ENCODE data around the gene NXT1. TPM values are rescaled to one million over a fixed set of nuclear protein-coding genes. Genes with fewer than 3 reads are reported as not detected.

The NXT1 gene
- total and polyA plus RNA-seq, 10 of the 15 experiments (the other 5 are each of a cell fraction or from before 2014, with no cell fraction given) = 10.2 to 66.7 (median 44.0) TPM

DNA sequence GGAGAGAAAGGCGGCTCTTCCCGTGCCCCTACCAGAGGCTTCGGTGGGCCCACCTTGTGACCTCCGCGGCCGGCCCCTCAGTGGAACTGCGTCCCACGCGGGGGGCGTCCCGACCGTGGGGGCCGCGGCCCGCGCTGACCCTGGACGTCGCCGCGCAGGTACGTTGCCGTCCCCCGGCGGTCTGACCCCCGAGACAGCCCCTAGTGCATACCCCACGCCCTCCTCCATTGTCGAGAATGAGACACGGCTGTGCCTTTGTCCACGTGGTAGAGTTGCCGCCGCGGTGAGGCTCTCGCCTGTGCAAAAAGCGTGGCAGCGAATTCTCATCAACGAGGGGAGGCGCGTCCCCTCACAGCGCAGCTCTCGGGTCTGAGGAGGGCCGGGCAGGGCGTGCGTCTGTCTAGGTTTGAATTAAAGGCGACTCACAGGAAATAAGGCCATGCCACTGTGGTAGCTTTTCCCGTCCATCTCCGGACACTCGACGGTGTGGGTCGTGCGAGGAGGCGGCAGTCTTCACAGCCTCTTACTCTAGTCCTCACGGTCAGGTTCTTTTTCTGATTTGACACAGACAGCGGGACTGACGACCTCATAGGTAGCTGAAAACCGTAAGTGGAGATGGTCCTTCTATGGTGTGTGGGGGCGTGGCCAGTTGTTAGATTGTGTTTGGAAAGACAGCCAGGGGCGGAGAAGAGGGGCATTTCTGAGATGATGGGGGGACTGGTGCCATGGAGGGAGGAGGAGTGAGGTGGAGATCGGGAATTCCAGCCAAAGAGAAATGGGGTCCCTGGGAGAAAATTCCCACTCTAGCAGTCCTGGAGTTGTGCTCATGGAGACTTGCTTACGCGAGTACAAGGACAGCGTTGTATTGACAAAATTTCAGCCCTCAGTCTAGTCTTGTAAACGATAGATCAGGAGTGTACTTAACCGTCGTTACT is 580 bp downstream of the NXT1 start (continued):
- TF ChIP-seq, protein P1, sequence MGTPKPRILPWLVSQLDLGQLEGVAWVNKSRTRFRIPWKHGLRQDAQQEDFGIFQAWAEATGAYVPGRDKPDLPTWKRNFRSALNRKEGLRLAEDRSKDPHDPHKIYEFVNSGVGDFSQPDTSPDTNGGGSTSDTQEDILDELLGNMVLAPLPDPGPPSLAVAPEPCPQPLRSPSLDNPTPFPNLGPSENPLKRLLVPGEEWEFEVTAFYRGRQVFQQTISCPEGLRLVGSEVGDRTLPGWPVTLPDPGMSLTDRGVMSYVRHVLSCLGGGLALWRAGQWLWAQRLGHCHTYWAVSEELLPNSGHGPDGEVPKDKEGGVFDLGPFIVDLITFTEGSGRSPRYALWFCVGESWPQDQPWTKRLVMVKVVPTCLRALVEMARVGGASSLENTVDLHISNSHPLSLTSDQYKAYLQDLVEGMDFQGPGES (IDR thresholded peaks at IDR 0.05) = no peak
- TF ChIP-seq GATAD2B (conservative IDR thresholded peaks at IDR 0.05; ENCODE audit: low read depth) (peak; percentile 82), HDAC2 (IDR thresholded peaks at IDR 0.05) (no peak), NFXL1 (IDR thresholded peaks at IDR 0.05; ENCODE audit: borderline replicate concordance) (no peak), ZNF384 (IDR thresholded peaks at IDR 0.05; ENCODE audit: borderline replicate concordance, low read depth, low read length) (no peak), NBN (IDR thresholded peaks at IDR 0.05) (0 out of 2 replicates have a peak, but pooled peaks have one; percentile 61), EED (IDR thresholded peaks at IDR 0.05; ENCODE audit: low read depth) (peak; percentile 30; the same call in 1 of the 2 replicates), SIX5 (IDR thresholded peaks at IDR 0.05; ENCODE audit: low read depth, low read length, severe bottlenecking) (no peak), FOXK2 (IDR thresholded peaks at IDR 0.05) (peak; percentile 40; the same call in 1 of the 2 replicates), RUNX3 (IDR thresholded peaks at IDR 0.05; ENCODE audit: low read length) (no peak; the same call in 1 of the 2 replicates)
- TF ChIP-seq, protein P2, sequence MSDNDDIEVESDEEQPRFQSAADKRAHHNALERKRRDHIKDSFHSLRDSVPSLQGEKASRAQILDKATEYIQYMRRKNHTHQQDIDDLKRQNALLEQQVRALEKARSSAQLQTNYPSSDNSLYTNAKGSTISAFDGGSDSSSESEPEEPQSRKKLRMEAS (IDR thresholded peaks at IDR 0.05; ENCODE audit: low read depth, low read length) = peak; percentile 46

DNA sequence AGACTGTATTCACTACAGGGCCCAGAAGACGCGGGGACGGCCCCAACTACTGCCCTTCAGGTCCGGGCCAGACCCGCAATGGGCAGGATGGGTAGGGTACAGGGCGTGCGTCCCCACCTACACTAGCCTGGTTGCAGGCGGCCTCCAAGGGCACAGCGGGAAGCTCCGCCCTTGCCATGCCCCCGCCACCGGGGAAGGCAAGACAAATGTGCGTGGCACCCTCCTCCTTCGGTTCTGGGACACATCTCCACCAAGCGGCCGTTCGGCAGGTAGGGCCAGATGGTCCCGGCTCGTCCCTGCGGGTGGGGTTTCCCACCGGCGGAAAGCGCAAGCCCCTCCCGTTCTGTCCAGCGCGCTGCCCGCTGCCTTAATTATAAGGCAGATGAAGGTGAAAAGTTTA is 5.6 kb downstream of the NXT1 start:
- Histone ChIP-seq H3K36me3 (ENCODE audit: control insufficient read depth in 2 of 2, insufficient read depth in 2 of 2, low read length in 1 of 2) (peaks cover 5 to 8% of the 10 kb centered on the region in 2 experiments; a peak in 3 of 4 replicates), H2AFZ (ENCODE audit: control insufficient read depth, low read depth, low read length) (no peak overlapping the region), H3K27me3 (replicated peaks in 1 of 2; ENCODE audit: control insufficient read depth in 2 of 2, insufficient read depth in 2 of 2, low read length in 1 of 2) (no peaks in the 10 kb centered on the region), H4K20me1 (ENCODE audit: control insufficient read depth, insufficient read depth) (no peaks in the 10 kb centered on the region), H3K9me3 (replicated peaks; ENCODE audit: control insufficient read depth, insufficient read depth, low read length) (no peaks in the 10 kb centered on the region), H3K79me2 (ENCODE audit: control insufficient read depth, insufficient read depth, low read length) (peaks cover 33% of the 10 kb centered on the region), H3K4me3 (no peak overlapping the region), H3K9ac (ENCODE audit: control insufficient read depth, insufficient read depth, low read length) (no peak overlapping the region), H3K4me1 (ENCODE audit: control insufficient read depth, insufficient read depth, low read length) (peaks cover 10% of the 10 kb centered on the region), H3K27ac (ENCODE audit: control insufficient read depth, insufficient read depth) (no peak overlapping the region), H3K4me2 (ENCODE audit: control insufficient read depth, insufficient read depth) (no peak overlapping the region)
- ATAC-seq (no peak), DNase-seq (ENCODE audit: low read depth, low spot score) (no peak), FAIRE-seq (no peak)
- in situ Hi-C loops (cut with MboI) = loop anchor here (25.0 kb wide), 2 partner anchors 1706 to 1906 kb away; partner anchors contain the start of gene ACSS1
- BruUV-seq (replicated peaks) = no TSS peak
- RAD21 ChIA-PET (ENCODE audit: unreplicated experiment) = no interaction called here
- intact Hi-C loops (cut with micrococcal nuclease; ENCODE audit: unreplicated experiment) = no loop called here
- TF ChIP-seq POLR2A (IDR thresholded peaks at IDR 0.05; ENCODE audit: low read depth, low read length) (peak; percentile 47; the same call in 1 of the 2 replicates), SMARCA5 (IDR thresholded peaks at IDR 0.05) (no peak), POLR2AphosphoS5 (IDR thresholded peaks at IDR 0.05; ENCODE audit: low read length) (peak; percentile 32; the same call in 1 of the 2 replicates), CHD1 (IDR thresholded peaks at IDR 0.05; ENCODE audit: low read depth, low read length) (no peak), ZNF24 (IDR thresholded peaks at IDR 0.05) (no peak)
- CTCF ChIA-PET = no interaction called here
- POLR2A ChIA-PET = no interaction called here
- SMC1A ChIA-PET (ENCODE audit: uncharacterized antibody, unreplicated experiment) = interaction anchor here (1.2 kb wide), 1 partner anchor 62 kb away, joined by 3 read pairs; no protein-coding TSS in a partner anchor
- 97% methylated on average over 26 of the region's 27 CpGs for WGBS (ENCODE audit: insufficient coverage, insufficient replicate concordance, low lambda C conversion rate, missing lambda C conversion rate)

All from GM12878 (cell line).